NCI-H774 (cell line): ENCODE results near the gene PCDHGA1.

Experiments
- DNase-seq: peaks from one replicate; lab custom pipeline; 2025; lab: John Stamatoyannopoulos, UW

Gene PCDHGA1

DNA sequence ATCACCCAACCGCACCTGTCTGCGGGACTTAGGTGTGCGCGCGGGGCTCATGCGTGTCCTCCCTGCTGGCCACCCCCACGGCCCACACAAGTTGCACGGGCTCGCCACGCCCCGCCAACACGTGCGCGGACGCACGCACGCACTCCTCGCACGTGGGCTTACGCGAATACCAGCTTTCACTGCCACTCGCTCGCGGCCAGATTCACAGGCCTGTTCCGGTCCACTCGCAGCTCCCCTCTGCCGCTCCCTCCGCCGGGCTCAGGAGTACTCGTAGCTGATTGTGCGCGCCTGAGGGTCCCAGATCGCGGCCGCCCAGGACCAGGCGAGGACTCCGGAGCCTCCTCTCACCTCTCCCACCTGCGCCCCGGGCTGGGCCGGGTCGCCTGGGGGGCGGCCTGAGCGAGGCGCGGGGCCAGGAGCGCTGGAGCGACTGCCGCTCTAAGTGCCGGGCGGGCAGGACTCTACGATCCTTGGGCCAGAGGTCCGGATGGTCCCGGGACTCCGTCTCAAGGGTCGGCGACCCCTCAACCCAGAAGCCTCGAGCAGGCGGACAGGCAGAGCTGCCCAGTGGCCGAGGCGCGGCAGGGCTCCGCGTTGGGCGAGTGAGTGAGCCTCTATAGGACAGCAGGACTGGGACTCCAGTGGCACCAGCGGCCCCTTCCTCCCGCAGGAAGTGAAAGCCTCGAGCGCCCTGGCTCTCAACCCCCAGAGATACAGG, 162.0 kb downstream of the PCDHGA1 start:
- no peak for DNase-seq

DNA sequence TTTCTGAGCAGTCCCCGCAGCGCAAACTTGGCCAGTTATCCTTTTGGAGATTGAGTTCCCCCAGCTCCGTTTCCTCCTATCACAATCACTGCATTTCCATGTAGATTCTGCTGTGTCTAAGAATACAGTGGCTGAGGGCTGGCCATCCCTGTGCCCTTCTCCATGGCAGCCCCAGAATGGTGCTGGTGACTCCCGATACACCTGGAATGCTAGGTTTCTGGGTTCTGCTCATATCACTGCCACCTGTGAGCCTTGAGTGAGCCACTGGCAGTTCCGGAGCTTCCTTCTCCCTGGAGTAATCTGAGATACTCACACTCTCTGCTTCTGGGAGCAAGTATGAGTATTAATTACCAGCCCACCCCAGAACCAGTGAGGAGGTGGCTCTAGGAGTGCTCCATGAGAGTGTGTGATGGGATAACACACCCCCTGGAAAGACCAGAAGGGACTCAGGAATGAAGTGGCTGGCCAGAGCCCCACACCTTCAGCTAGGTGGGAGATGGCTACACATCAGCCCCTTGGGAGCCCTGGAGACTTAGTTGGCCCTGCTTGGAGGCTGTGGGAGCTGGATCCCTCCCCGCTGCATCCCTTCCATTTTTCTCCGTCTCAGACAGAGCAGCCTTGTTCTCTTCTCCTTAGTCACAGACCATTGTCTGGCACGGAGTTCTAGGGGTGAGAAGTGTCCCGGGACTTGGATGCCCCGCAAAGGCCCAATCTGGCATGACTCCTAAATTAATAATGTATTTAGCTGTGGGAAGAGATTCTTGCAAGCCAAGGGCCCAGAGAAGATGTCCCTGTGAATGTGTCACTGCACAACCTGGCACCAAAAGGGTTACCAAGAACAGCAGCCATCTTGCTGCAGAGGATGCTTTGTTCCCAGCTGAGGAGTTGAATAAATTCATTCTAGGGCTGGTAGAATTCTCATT, 163.4 kb downstream of the PCDHGA1 start:
- DNase-seq = no peak

- no peak for DNase-seq
Observed at GRCh38 chr5:141494761-141495452, 164.6 kb downstream of the PCDHGA1 start.

- no peak for DNase-seq
Observed at GRCh38 chr5:141495453-141495811, 165.1 kb downstream of the PCDHGA1 start.

DNA sequence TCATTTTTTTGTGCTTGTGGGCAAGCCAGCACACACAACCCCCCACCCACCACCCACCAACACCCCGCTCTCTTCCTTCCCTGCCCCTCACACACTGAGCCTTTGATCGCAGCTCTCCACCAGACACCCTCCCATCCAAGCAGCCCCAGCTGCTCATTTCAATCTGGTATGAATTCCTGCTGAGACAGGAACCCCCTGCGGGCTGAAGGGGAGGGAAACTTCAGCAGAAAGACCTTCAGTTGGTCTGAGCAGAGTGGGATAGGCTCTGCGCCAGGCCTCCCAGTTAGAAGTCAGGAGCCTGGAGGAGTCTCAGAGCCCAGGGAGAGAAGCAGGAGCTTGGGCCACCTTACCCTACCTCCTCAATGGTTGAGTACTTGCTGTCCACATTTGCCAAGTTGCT, 165.7 kb downstream of the PCDHGA1 start:
- DNase-seq = no peak

- no peak for DNase-seq
Observed at GRCh38 chr5:141501761-141502160, 171.4 kb downstream of the PCDHGA1 start.

DNA sequence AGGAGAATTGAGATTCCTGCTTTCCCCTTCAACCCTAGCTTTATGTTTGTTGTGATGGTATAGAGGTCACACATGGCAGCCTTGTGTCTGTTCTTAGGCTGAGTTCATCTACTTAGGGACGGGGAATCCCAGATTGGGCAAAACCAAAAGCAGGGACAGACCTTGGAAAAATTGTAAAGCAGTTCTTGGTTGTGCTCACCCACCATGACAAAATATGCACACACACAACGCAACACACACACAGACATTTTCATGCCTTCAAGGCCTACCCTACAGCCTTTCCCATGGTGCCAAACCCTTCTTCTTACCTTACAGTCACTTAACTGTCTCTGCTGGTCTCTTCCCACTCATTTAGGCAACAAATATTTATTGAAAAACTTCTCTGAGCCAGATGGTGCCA, 173.4 kb downstream of the PCDHGA1 start:
- DNase-seq = no peak

- no peak for DNase-seq
Observed at GRCh38 chr5:141504216-141504615, 173.9 kb downstream of the PCDHGA1 start.

DNA sequence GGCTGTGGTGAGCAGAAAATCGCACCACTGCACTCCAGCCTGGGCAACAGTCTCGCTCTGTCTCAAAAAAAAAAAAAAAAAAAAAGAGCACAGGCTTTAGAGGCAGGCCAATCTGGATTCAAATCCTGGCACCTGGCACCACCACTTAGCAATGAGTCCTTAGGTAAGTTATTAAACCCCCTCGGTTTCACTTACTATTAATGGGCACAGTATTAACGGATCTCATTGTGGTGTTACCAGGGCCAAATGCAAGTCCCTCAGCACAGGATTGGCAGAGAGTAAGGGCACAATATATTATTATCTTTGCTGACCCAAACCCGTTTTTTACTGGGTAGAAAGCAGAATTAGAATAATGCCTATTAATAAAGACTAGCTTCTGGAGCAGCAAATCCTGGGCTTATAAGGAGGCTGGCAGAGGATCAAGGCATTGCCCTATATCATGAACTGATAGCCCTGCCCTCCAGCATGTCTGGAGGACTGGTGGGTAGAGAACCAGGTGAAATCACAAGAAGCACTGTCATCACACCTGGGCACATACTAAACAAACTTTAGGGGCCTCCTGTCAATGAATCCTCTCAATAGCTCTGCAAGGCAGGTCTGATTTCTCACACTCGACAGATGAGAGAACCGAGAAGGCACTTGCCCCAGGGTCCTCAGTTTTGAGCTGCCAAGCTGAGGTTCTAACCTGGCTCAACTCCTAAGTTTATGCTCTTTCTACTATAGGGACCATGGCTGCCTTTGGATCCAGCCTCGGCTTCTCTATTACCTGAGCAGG, 176.3 kb downstream of the PCDHGA1 start:
- no peak for DNase-seq

- no peak for DNase-seq
Observed at GRCh38 chr5:141507387-141508091, 177.2 kb downstream of the PCDHGA1 start.

- DNase-seq = no peak
Observed at GRCh38 chr5:141508440-141508797, 178.1 kb downstream of the PCDHGA1 start.

GRCh38 chr5:141508798-141509611, 178.7 kb downstream of the PCDHGA1 start:
- no peak for DNase-seq

- no peak for DNase-seq
Observed at GRCh38 chr5:141510160-141510559, 179.8 kb downstream of the PCDHGA1 start.

GRCh38 chr5:141510850-141511601, 180.7 kb downstream of the PCDHGA1 start:
- no peak for DNase-seq

DNA sequence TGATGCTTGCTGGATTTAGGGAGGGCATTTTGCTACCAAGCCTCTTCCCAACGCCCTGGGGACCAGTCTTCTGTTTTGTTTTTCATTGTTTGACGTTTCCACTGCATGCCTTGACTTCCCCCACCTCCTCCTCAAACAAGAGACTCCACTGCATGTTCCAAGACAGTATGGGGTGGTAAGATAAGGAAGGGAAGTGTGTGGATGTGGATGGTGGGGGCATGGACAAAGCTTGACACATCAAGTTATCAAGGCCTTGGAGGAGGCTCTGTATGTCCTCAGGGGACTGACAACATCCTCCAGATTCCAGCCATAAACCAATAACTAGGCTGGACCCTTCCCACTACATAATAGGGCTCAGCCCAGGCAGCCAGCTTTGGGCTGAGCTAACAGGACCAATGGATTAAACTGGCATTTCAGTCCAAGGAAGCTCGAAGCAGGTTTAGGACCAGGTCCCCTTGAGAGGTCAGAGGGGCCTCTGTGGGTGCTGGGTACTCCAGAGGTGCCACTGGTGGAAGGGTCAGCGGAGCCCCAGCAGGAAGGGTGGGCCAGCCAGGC, 181.5 kb downstream of the PCDHGA1 start:
- no peak for DNase-seq

DNA sequence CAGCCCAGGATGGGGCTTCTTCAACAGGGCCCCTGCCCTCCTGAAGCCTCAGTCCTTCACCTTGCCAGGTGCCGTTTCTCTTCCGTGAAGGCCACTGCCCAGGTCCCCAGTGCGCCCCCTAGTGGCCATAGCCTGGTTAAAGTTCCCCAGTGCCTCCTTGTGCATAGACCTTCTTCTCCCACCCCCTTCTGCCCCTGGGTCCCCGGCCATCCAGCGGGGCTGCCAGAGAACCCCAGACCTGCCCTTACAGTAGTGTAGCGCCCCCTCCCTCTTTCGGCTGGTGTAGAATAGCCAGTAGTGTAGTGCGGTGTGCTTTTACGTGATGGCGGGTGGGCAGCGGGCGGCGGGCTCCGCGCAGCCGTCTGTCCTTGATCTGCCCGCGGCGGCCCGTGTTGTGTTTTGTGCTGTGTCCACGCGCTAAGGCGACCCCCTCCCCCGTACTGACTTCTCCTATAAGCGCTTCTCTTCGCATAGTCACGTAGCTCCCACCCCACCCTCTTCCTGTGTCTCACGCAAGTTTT, 182.1 kb downstream of the PCDHGA1 start:
- peak; percentile 5 for DNase-seq

DNA sequence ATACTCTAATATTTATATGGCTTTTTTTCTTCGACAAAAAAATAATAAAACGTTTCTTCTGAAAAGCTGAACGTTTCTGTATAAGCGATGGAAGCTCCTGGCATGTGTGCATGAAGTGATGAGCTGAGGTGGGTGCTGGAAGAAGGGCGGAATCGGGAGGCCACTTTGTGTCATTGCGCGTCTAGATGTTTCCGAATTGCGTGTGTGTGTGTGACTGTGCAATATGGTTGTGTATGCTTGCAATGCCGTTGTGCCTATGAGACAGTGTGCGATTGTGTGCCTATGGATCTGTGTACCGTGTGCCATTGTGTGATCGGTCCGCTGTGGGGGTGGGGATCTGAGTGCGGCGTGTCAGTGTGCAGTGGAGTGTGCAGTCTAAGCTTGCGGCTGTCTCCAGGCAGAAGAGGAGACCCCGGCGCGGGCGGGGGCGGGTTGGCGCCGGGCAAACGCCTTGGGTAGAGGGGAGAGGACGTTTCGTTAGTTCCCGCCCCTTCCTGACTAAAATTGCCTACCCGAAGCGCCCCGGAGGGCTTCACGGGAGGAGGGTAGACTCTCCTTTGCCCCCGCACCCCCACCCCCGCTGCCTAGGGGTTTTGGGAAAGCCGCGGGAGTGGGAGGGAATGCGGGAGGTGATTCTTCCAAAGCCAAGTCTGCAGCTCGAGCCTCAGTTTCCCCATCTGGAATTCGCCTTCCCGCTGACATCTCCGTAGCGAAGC, 182.8 kb downstream of the PCDHGA1 start:
- DNase-seq = no peak

GRCh38 chr5:141513627-141514329, 183.5 kb downstream of the PCDHGA1 start:
- DNase-seq = no peak
